Cardiac septum (tissue), 1 donor: ENCODE results near the gene ZC3H8. TPM values are rescaled to one million over a fixed set of nuclear protein-coding genes. Genes with fewer than 3 reads are reported as not detected.

Experiments
- DNase-seq: peaks from one replicate; pipeline ENCODE4 v3.0.0-alpha.2; 2020; ENCODE audit warnings: low spot score
- intact Hi-C: fragments of 100-400 bp; cut with DNase I; formaldehyde crosslinking; loops from one replicate; pipeline ENCODE4 v1.14.0; 2022
- total RNA-seq: library from RNA; stranded (reverse); fragmentation: NEBNext Ultra II Directional; extraction: Animal tissue kit (Norgen Biotek cat#: 25700); gene quantifications from one replicate; pipeline ENCODE4 v1.2.1, GENCODE V29; 2021
- donor health status: DM: no; HTN: no; CAD: no.

Gene ZC3H8
- total RNA-seq, 1 donor from 2014 or later: 9.6 TPM

DNA sequence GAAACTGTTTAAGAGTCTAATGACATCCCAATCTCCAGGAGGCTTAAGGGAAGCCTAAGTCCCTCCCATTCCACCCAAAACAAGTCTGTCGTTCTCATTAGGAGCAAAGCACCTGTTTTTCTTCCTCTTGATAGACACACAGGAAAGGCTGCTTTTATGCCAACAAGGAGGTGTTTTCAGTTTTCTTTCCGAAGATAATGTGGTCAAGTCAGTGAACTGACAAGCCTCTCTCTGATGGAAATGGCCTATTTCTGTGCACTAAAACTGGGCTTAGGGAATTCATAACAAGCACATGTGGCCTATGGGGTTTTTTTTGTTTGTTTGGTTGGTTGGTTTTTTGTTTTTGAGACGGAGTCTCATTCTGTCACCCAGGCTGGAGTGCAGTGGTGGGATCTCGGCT is 80.5 kb downstream of the ZC3H8 start:
- intact Hi-C loops: no loop called here
- DNase-seq: no peak

DNA sequence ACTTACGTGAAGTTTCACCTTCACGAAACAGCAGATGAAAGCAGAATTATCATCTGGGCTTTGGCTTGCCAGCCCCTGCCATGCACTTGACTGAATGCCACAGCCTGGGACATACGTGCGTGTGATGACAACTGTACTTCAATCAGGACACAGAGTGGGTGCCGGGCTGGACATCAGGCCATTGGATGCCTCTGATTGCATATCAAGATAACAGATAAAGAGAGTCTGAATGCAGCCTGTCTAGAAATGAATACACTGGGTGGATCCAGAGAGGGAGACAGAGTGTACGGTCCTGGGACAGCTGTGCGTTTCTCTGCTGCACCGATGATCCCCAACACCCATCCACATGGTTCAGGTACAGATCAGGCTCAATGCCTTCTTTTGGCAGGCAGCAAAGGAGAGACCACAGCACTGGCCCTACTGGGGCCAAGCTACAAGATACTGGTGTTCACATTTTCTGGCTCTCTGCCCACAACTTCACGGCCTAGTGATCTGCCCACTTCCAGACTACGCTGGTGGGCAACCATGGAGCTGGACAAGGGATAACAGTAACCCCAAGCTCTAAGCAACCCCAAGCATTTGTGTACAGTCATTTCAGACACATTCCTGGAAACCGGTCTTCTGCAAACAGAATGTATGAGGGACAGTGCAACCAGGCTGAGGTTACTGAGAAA is 81.1 kb downstream of the ZC3H8 start:
- intact Hi-C loops: no loop called here
- no peak for DNase-seq

DNA sequence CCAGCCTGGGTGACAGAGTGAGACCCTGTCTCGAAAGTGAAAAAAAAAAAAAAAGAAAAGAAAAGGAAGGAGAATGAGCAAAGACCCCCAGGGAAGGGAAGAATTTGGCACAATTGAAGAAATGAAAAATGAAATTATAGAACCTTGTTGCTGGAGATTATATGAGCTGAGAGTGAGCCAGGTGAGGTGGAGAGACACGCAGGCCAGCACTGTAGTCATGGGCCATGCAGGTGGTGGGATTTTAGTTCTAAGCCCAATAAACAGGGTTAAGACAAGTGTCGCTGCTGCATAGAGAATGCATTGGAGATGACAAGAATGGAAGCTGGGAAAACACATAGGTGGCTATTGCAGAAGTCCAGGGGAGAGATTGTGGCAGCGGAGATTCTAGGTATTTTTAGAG is 84.3 kb downstream of the ZC3H8 start:
- intact Hi-C loops: no loop called here
- DNase-seq: no peak

DNA sequence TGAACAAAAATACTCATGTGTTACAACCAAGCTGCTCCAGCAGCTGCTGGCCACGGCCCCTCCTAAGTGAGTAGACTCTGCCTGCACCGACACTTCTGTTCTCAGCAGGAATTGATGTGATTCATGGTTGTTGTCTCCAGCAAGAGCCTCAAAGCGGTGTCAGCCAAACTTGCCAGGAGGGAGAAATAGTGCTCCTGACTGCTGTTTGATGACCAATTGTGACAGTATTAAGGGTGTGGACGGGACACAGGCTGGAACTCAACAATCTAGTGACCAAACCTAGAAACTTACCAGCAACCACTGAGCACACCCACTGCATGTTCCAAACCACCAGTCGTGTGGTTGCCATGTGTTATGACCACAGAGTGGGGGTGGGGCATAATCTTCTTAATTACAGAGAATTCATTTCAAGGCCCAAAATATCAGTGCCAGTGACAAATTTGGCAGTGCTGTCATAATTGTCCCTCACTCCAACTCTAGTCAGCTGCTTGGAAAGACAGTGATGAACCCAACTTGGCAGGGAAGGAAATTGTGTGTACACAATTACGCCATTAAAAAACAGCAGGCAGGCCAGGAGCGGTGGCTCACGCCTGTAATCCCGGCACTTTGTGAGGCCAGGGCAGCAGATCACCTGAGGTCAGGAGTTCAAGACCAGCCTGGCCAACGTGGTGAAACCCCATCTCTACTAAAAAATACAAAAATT is 86.3 kb downstream of the ZC3H8 start:
- DNase-seq: no peak
- intact Hi-C loops: no loop called here

DNA sequence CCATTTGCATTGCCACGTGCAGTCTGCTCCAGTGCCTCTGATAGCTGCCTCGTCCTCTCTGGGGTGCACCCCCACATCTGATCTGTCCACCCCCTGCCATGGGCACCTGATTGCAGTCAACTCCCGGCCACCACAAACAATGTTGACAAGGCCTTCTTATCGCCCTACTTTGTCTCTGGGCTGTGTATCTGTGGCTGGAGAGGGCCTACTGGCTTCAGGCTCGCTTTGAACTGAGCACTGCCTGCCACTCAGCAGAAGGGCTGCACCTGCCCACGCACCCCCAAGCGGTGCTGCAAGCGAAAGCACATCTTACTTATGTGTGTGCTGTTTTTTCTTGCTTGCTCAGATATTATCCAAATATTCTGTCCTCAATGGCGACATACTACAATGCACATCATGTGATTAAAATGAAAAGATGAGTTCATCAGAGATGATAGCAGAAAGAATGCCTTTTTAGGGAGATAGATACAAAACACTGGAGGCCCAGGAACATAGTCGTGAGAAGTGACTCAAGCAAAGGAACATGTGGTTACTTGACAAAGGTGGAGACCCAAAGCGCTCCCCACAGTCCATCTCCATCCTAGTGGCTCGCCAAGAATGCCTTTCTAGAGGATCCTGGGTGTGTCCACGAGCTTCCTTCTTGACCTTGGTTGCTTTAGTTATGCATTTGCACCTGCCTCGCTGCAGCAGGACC is 87.9 kb downstream of the ZC3H8 start:
- intact Hi-C loops: no loop called here
- no peak for DNase-seq

DNA sequence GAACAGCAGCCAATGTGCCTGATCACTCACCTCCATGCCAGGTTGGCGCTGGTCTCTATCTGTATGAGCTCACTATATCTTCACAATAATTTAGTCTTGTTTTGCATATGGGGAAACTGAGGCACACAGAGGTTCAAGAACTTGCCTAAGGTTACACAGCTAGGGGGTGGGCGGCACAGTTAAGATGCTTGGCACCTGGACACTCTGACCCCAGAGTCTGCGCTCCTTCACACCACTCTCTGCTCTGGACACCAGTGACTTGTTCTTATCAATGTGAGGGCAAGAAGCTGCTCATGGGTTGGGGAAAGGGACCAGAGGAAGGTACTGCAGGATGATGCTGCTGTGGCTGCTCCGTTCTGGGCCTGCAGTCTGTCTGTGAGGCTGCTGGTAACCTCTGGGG is 89.5 kb downstream of the ZC3H8 start:
- DNase-seq: peak; percentile 22
- intact Hi-C loops: no loop called here

DNA sequence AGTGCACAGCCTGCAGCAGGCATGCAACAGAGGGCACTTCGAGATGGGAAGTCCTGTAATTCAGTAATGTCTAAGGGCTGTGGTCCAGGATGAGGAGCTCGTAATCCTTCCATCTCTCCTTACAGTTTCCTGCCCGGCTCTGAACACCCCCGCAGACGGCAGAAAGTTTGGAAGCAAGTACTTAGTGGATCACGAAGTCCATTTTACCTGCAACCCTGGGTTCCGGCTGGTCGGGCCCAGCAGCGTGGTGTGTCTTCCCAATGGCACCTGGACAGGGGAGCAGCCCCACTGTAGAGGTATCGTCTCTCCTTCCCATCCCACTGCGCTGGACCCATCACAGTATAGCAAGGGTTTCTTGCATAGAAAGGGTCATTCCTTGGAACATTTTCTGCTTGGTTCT is 90.0 kb downstream of the ZC3H8 start:
- intact Hi-C loops: no loop called here
- DNase-seq: peak; percentile 72

DNA sequence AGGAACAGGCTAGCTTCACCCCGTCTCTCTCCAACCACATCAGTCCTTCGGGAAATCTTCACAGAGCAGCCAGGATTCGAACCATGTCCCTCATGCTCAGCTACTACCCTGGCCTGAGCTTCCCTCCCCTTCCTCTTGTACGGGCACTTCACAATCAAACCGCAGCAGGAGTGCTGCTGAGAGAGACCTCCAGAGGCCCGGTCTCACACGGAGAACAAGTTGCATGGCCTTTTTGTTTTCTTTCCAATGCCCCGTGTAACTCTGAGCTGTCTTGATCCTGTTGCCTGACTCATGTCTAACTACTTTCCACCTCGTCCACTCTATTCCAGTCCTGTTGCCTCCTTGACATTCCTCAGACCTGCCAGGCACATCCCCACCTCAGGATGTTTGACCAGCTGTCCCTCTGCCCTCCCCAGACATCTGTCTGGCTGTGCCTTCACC is 91.3 kb downstream of the ZC3H8 start:
- intact Hi-C loops: no loop called here
- peak; percentile 36 for DNase-seq

DNA sequence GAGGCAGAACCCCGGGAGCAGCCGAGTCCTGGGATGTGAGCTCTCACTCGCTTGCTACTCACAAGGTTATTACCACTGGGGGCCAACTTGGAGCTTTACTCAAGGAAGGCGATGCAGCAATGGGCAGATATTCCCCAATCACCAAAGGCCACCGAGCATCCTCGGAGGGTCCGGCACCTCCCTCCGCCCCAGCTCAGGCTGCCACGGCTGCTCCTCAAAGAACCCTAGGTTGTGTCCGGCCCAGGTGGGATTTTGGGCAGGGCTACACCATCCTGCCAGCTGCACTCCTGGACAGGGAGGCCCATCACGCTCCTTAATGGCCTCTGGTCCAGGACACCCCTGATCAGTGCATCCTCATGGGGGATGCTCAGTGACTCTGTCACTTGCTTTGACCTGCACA is 91.9 kb downstream of the ZC3H8 start:
- DNase-seq: peak; percentile 51
- intact Hi-C loops: no loop called here

DNA sequence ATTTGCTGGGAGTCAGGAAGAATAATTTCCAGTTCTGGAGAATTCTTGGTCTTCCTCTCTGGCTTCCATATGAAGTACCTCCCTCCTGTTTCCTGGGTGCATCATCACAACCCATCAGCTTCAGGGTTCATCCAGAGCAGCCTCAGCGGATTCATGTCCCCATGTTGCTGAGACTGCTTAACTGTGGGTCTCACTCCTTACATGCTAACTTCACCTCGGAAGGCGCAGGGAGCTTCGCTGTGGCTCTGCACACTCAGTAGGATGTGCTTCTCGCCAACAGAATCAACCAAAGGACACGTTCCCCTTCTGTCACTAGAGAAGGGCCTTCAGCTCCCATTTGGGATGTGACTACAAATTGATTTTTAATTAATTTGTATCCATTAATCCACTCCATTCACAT is 92.5 kb downstream of the ZC3H8 start:
- intact Hi-C loops: no loop called here
- DNase-seq: peak; percentile 65

Other genes starting within 250 kb of the ZC3H8 start
- 11.0 TPM for gene TMEM87B, start 199.8 kb downstream of the ZC3H8 start, total RNA-seq
- gene FBLN7, start 116.7 kb downstream of the ZC3H8 start, total RNA-seq: 1.00 TPM
- 19.1 TPM for gene ZC3H6, start 20.6 kb upstream of the ZC3H8 start, total RNA-seq
- 10.6 TPM for gene RGPD8, start 178.6 kb upstream of the ZC3H8 start, total RNA-seq
- gene TTL, start 227.1 kb upstream of the ZC3H8 start, total RNA-seq: 54.1 TPM